HepG2 (cell line): ENCODE results near the gene AMIGO3. TPM values are rescaled to one million over a fixed set of nuclear protein-coding genes. Genes with fewer than 3 reads are reported as not detected.
A peak's percentile ranks its signal among the peaks of the same experiment; 100 is the strongest.

ENCODE experiments used
- GFI1 ChIP-seq: sonication (generic); formaldehyde crosslinking; IDR thresholded peaks from 2 replicates; pipeline ENCODE4 v1.5.0; 2020; ENCODE audit warnings: missing genetic modification reagents, mild to moderate bottlenecking, borderline replicate concordance
- HNF4A ChIP-seq: sonication (generic); formaldehyde crosslinking; IDR thresholded peaks from 2 replicates; pipeline ENCODE4 v1.4.0; 2020; ENCODE audit warnings: missing genetic modification reagents
- KLF11 ChIP-seq: IDR thresholded peaks from 2 replicates; pipeline ENCODE4 v1.6.1; 2016; ENCODE audit warnings: missing compliant biosample characterization
- MXI1 ChIP-seq: IDR thresholded peaks from 3 replicates; pipeline ENCODE4 v1.6.1; 2012; ENCODE audit warnings: low read depth, low read length, inconsistent platforms, borderline replicate concordance
- POLR2G ChIP-seq: fragments of 200-400 bp; formaldehyde crosslinking; IDR thresholded peaks from 2 replicates; pipeline ENCODE4 v1.6.1; 2018; ENCODE audit warnings: mild to moderate bottlenecking, low read depth, low read length, moderate library complexity
- RFX3 ChIP-seq: IDR thresholded peaks from 2 replicates; pipeline ENCODE4 v1.6.1; 2016; ENCODE audit warnings: missing biosample characterization, missing genetic modification reagents
- YEATS2 ChIP-seq: sonication (generic); formaldehyde crosslinking; IDR thresholded peaks from 2 replicates; pipeline ENCODE4 v1.4.0; 2020; ENCODE audit warnings: missing genetic modification reagents, borderline replicate concordance
- ZNF605 ChIP-seq: sonication (generic); formaldehyde crosslinking; IDR thresholded peaks from 2 replicates; pipeline ENCODE4 v1.8.0; 2022; ENCODE audit warnings: mild to moderate bottlenecking, missing genetic modification reagents
- polyA plus RNA-seq, 8 experiments: library from polyadenylated mRNA; depleted of rRNA in 3 of 8; stranded (reverse) in 7 of 8; unstranded in 1 of 8; fragments of >200 nt; fragmentation: Illumina TruSeq in 4 of 8; extraction: Trizol in 4 of 8; gene quantifications; 2 replicates each; pipeline versions ENCODE4 v1.2.1 to v1.2.3, GENCODE V29; 2011 to 2016; ENCODE audit warnings: low read depth in 4 of 8, missing spikeins in 1 of 8, mixed read lengths in 1 of 8; ENCODE audit not compliant: insufficient read depth in 1 of 8
- total RNA-seq, 5 experiments: library from RNA; depleted of rRNA; stranded (reverse); fragments of >200 nt; fragmentation: Illumina TruSeq; extraction: Trizol; gene quantifications; 2 replicates each; pipeline ENCODE4 v1.2.3, GENCODE V29; 2016; ENCODE audit warnings: low read depth in 1 of 5
- TF ChIP-seq, protein P1 (sequence below): sonication (generic); formaldehyde crosslinking; IDR thresholded peaks from 2 replicates; pipeline ENCODE4 v1.4.0; 2020; ENCODE audit warnings: missing genetic modification reagents, borderline replicate concordance
- TF ChIP-seq, protein P2 (sequence below): IDR thresholded peaks from 2 replicates; pipeline ENCODE4 v1.6.1; 2016; ENCODE audit warnings: low read depth, borderline replicate concordance
- TF ChIP-seq, protein P3 (sequence below): sonication (generic); formaldehyde crosslinking; conservative IDR thresholded peaks from 2 replicates; pipeline ENCODE4 v1.4.0; 2020; ENCODE audit warnings: missing genetic modification reagents
- TF ChIP-seq, protein P4 (sequence below): sonication (generic); formaldehyde crosslinking; IDR thresholded peaks from 2 replicates; pipeline ENCODE4 v1.4.0; 2020; ENCODE audit warnings: missing genetic modification reagents, borderline replicate concordance
- TF ChIP-seq, protein P5 (sequence below), 2 experiments: IDR thresholded peaks; 2 replicates each; pipeline ENCODE4 v1.6.1; 2011 to 2012; ENCODE audit warnings: low read length in 2 of 2, borderline replicate concordance in 1 of 2, low read depth in 1 of 2, mild to moderate bottlenecking in 1 of 2, moderate library complexity in 1 of 2

The AMIGO3 gene
- total and polyA plus RNA-seq, 2 of the 13 experiments (the other 11 are each of a cell fraction or from before 2014, with no cell fraction given), result 0.35 TPM; not detected in 1

DNA sequence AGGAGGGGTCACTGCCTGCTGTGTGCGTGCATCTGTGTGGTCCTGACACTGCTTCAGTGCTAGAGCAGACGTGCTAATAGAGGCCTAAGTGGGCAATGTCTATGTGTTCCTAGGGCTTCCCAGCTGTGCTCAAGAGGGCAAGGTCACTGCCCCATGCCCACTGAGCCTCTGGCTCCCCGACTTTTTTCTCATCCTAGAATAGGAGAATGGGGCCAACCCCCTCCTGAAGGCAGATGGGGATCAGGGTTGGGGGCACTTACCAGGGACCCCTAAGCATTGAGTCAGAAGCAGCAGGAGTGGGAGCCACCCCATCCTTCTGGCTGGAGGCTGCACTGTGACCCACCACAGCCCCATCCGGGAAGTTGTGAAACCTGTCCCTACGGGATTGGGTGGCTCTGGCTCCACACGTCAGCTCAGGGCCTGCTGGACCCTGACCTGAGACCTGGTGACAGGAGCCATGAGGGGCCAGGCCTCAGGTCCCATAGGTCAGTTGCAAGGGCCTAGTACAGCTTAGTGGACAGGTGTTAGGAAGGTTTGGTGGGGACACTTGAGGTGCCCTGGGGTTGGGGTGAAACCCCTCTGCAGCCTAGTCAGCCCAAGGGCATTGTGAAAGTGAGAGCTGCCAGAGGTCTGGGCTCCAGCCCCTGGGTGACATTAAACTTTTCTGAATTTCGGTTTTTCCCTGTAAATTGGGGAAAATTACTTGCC lies 31.0 kb downstream of the AMIGO3 start (continued):
- TF ChIP-seq, protein P1, sequence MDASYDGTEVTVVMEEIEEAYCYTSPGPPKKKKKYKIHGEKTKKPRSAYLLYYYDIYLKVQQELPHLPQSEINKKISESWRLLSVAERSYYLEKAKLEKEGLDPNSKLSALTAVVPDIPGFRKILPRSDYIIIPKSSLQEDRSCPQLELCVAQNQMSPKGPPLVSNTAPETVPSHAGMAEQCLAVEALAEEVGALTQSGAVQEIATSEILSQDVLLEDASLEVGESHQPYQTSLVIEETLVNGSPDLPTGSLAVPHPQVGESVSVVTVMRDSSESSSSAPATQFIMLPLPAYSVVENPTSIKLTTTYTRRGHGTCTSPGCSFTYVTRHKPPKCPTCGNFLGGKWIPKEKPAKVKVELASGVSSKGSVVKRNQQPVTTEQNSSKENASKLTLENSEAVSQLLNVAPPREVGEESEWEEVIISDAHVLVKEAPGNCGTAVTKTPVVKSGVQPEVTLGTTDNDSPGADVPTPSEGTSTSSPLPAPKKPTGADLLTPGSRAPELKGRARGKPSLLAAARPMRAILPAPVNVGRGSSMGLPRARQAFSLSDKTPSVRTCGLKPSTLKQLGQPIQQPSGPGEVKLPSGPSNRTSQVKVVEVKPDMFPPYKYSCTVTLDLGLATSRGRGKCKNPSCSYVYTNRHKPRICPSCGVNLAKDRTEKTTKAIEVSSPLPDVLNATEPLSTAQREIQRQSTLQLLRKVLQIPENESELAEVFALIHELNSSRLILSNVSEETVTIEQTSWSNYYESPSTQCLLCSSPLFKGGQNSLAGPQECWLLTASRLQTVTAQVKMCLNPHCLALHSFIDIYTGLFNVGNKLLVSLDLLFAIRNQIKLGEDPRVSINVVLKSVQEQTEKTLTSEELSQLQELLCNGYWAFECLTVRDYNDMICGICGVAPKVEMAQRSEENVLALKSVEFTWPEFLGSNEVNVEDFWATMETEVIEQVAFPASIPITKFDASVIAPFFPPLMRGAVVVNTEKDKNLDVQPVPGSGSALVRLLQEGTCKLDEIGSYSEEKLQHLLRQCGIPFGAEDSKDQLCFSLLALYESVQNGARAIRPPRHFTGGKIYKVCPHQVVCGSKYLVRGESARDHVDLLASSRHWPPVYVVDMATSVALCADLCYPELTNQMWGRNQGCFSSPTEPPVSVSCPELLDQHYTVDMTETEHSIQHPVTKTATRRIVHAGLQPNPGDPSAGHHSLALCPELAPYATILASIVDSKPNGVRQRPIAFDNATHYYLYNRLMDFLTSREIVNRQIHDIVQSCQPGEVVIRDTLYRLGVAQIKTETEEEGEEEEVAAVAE, result peak; percentile 19; the same call in 1 of the 2 replicates
- TF ChIP-seq KLF11 (CRISPR knock-in tag), result peak; percentile 21
- 0 out of 2 replicates have a peak, but pooled peaks have one; percentile 6 for TF ChIP-seq RFX3
- peak; percentile 89 for TF ChIP-seq HNF4A (CRISPR knock-in tag)
- TF ChIP-seq MXI1, result peak; percentile 38; the same call in 1 of the 3 replicates
- TF ChIP-seq, protein P2, sequence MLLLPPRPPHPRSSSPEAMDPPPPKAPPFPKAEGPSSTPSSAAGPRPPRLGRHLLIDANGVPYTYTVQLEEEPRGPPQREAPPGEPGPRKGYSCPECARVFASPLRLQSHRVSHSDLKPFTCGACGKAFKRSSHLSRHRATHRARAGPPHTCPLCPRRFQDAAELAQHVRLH (CRISPR knock-in tag), result peak; percentile 57; the same call in 1 of the 2 replicates
- TF ChIP-seq, protein P3, sequence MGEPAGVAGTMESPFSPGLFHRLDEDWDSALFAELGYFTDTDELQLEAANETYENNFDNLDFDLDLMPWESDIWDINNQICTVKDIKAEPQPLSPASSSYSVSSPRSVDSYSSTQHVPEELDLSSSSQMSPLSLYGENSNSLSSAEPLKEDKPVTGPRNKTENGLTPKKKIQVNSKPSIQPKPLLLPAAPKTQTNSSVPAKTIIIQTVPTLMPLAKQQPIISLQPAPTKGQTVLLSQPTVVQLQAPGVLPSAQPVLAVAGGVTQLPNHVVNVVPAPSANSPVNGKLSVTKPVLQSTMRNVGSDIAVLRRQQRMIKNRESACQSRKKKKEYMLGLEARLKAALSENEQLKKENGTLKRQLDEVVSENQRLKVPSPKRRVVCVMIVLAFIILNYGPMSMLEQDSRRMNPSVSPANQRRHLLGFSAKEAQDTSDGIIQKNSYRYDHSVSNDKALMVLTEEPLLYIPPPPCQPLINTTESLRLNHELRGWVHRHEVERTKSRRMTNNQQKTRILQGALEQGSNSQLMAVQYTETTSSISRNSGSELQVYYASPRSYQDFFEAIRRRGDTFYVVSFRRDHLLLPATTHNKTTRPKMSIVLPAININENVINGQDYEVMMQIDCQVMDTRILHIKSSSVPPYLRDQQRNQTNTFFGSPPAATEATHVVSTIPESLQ (CRISPR knock-in tag), result peak; percentile 65; the same call in 1 of the 2 replicates
- peak; percentile 63; the same call in 1 of the 2 replicates for TF ChIP-seq YEATS2 (CRISPR knock-in tag)
- peak; percentile 57 for TF ChIP-seq ZNF605 (CRISPR knock-in tag)
- TF ChIP-seq, protein P4, sequence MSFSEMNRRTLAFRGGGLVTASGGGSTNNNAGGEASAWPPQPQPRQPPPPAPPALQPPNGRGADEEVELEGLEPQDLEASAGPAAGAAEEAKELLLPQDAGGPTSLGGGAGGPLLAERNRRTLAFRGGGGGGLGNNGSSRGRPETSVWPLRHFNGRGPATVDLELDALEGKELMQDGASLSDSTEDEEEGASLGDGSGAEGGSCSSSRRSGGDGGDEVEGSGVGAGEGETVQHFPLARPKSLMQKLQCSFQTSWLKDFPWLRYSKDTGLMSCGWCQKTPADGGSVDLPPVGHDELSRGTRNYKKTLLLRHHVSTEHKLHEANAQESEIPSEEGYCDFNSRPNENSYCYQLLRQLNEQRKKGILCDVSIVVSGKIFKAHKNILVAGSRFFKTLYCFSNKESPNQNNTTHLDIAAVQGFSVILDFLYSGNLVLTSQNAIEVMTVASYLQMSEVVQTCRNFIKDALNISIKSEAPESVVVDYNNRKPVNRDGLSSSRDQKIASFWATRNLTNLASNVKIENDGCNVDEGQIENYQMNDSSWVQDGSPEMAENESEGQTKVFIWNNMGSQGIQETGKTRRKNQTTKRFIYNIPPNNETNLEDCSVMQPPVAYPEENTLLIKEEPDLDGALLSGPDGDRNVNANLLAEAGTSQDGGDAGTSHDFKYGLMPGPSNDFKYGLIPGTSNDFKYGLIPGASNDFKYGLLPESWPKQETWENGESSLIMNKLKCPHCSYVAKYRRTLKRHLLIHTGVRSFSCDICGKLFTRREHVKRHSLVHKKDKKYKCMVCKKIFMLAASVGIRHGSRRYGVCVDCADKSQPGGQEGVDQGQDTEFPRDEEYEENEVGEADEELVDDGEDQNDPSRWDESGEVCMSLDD (CRISPR knock-in tag), result peak; percentile 76; the same call in 1 of the 2 replicates
- TF ChIP-seq GFI1 (CRISPR knock-in tag), result 0 out of 2 replicates have a peak, but pooled peaks have one; percentile 26
- TF ChIP-seq POLR2G, result peak; percentile 80
- TF ChIP-seq, protein P5, sequence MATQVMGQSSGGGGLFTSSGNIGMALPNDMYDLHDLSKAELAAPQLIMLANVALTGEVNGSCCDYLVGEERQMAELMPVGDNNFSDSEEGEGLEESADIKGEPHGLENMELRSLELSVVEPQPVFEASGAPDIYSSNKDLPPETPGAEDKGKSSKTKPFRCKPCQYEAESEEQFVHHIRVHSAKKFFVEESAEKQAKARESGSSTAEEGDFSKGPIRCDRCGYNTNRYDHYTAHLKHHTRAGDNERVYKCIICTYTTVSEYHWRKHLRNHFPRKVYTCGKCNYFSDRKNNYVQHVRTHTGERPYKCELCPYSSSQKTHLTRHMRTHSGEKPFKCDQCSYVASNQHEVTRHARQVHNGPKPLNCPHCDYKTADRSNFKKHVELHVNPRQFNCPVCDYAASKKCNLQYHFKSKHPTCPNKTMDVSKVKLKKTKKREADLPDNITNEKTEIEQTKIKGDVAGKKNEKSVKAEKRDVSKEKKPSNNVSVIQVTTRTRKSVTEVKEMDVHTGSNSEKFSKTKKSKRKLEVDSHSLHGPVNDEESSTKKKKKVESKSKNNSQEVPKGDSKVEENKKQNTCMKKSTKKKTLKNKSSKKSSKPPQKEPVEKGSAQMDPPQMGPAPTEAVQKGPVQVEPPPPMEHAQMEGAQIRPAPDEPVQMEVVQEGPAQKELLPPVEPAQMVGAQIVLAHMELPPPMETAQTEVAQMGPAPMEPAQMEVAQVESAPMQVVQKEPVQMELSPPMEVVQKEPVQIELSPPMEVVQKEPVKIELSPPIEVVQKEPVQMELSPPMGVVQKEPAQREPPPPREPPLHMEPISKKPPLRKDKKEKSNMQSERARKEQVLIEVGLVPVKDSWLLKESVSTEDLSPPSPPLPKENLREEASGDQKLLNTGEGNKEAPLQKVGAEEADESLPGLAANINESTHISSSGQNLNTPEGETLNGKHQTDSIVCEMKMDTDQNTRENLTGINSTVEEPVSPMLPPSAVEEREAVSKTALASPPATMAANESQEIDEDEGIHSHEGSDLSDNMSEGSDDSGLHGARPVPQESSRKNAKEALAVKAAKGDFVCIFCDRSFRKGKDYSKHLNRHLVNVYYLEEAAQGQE (IDR thresholded peaks at IDR 0.05; ENCODE audit: borderline replicate concordance in 1 of 2, low read depth in 1 of 2, low read length in 2 of 2), result peak in 1 of 2 experiments; percentile 27; a peak in 1 of 4 replicates
